Keratinocyte (primary cell): Measurements from ENCODE around the gene SCN8A. TPM values are rescaled to one million over a fixed set of nuclear protein-coding genes. Genes with fewer than 3 reads are reported as not detected.
A peak's percentile ranks its signal among the peaks of the same experiment; 100 is the strongest.

ENCODE experiments used
- DNase-seq: peaks from one replicate; pipeline ENCODE4 v3.0.0-alpha.2; 2011; ENCODE audit warnings: low read depth, missing footprints, low spot score
- FAIRE-seq: peaks from 2 replicates; lab custom pipeline; 2011; peaks lifted over from hg19 to GRCh38; lab: Jason Lieb, UNC
- H2AFZ ChIP-seq: 2 replicates; pipeline ENCODE4 v1.6.0; 2012; ENCODE audit warnings: low read length, control low read depth, inconsistent platforms; ENCODE audit not compliant: control insufficient read depth
- H3K27ac ChIP-seq: 2 replicates; pipeline ENCODE4 v1.5.1; 2011; ENCODE audit warnings: low read length; ENCODE audit not compliant: control insufficient read depth, insufficient read depth
- H3K27me3 ChIP-seq: 3 replicates; pipeline ENCODE4 v1.6.0; 2011; ENCODE audit warnings: low read length; ENCODE audit not compliant: control insufficient read depth, insufficient read depth; ENCODE audit errors: extremely low read depth
- H3K36me3 ChIP-seq, 2 experiments: 2 replicates in 1 of 2; 3 replicates in 1 of 2; pipeline ENCODE4 v1.5.1; 2011; ENCODE audit warnings: low read length in 2 of 2, mild to moderate bottlenecking in 1 of 2; ENCODE audit not compliant: control insufficient read depth in 2 of 2, insufficient read depth in 2 of 2; ENCODE audit errors: extremely low read depth in 1 of 2
- H3K4me1 ChIP-seq: 3 replicates; pipeline ENCODE4 v1.5.1; 2011; ENCODE audit warnings: low read length; ENCODE audit not compliant: control insufficient read depth, insufficient read depth; ENCODE audit errors: extremely low read depth
- H3K4me2 ChIP-seq: 3 replicates; pipeline ENCODE4 v1.6.0; 2011; ENCODE audit warnings: low read depth, low read length; ENCODE audit not compliant: control insufficient read depth, insufficient read depth; ENCODE audit errors: extremely low read depth
- H3K4me3 ChIP-seq, 3 experiments: fragments of 200-600 bp in 1 of 3; sonication (generic) in 1 of 3; 2 replicates in 2 of 3; 3 replicates in 1 of 3; pipeline ENCODE4 v1.5.1; 2011 to 2016; ENCODE audit warnings: low read length in 3 of 3, mild to moderate bottlenecking in 3 of 3, control low read depth in 2 of 3, inconsistent platforms in 1 of 3, low read depth in 1 of 3, mixed read lengths in 1 of 3, mixed run types in 1 of 3, moderate library complexity in 1 of 3; ENCODE audit not compliant: control insufficient read depth in 2 of 3, insufficient read depth in 2 of 3; ENCODE audit errors: extremely low read depth in 1 of 3
- H3K79me2 ChIP-seq: 2 replicates; pipeline ENCODE4 v1.6.0; 2012; ENCODE audit warnings: low read length; ENCODE audit not compliant: control insufficient read depth, insufficient read depth
- H3K9ac ChIP-seq: 3 replicates; pipeline ENCODE4 v1.6.0; 2011; ENCODE audit warnings: low read length; ENCODE audit not compliant: control insufficient read depth, insufficient read depth; ENCODE audit errors: extremely low read depth
- H3K9me1 ChIP-seq: 3 replicates; pipeline ENCODE4 v1.6.0; 2011; ENCODE audit warnings: low read length; ENCODE audit not compliant: control insufficient read depth, insufficient read depth; ENCODE audit errors: extremely low read depth
- H3K9me3 ChIP-seq: 2 replicates; pipeline ENCODE4 v1.5.1; 2012; ENCODE audit warnings: low read depth, low read length; ENCODE audit not compliant: control insufficient read depth
- H4K20me1 ChIP-seq: 3 replicates; pipeline ENCODE4 v1.6.0; 2011; ENCODE audit warnings: low read length; ENCODE audit not compliant: control insufficient read depth, insufficient read depth; ENCODE audit errors: extremely low read depth
- CTCF ChIP-seq, 3 experiments: IDR thresholded peaks in 1 of 3; conservative IDR thresholded peaks in 1 of 3; optimal IDR thresholded peaks in 1 of 3; 2 replicates in 2 of 3; 3 replicates in 1 of 3; pipeline versions ENCODE3 to v1.5.1; 2011; ENCODE audit warnings: low read length in 3 of 3, mild to moderate bottlenecking in 3 of 3, moderate library complexity in 2 of 3, control low read depth in 1 of 3, inconsistent platforms in 1 of 3; ENCODE audit not compliant: insufficient read depth in 2 of 3; ENCODE audit errors: extremely low read depth in 1 of 3
- EZH2 ChIP-seq: IDR thresholded peaks from one replicate; pipeline ENCODE4 v1.6.1; 2012; ENCODE audit warnings: inconsistent platforms, mild to moderate bottlenecking, low read length, moderate library complexity
- dilution Hi-C: fragments of 300-500 bp; cut with MboI; formaldehyde crosslinking; loops from one replicate; pipeline ENCODE4 v1.7.0; 2020; ENCODE audit warnings: low sequenced_read_pairs; ENCODE audit not compliant: extremely low pct_ligation_motif_present
- polyA plus RNA-seq, 5 experiments: library from polyadenylated mRNA; depleted of rRNA in 3 of 5; stranded (reverse) in 3 of 5; stranded (forward) in 1 of 5; unstranded in 1 of 5; fragments of >200 nt; gene quantifications; 1 replicate in 1 of 5; 2 replicates in 3 of 5; 3 replicates in 1 of 5; pipeline versions ENCODE4 v1.2.1 to v1.2.3, GENCODE V29; 2011 to 2012; ENCODE audit warnings: missing spikeins in 2 of 5, low read depth in 1 of 5, low replicate concordance in 1 of 5

The SCN8A gene
- polyA plus RNA-seq, 1 donor (not counting 4 experiments of a cell fraction or from before 2014, with no cell fraction given) = 1.1 TPM

- dilution Hi-C loops = no loop called here
- H3K9me1 ChIP-seq = no peaks in the 10 kb centered on the region
- no peaks in the 10 kb centered on the region for H4K20me1 ChIP-seq
- peak; percentile 86 for FAIRE-seq
- no peaks in the 10 kb centered on the region for H3K79me2 ChIP-seq
- H3K27ac ChIP-seq = no peak overlapping the region
- no peak overlapping the region for H3K4me3 ChIP-seq
- H2AFZ ChIP-seq = no peak overlapping the region
- peaks cover 33% of the 10 kb centered on the region for H3K4me1 ChIP-seq
- no peaks in the 10 kb centered on the region for H3K9me3 ChIP-seq
- H3K27me3 ChIP-seq = no peaks in the 10 kb centered on the region
- no peak for DNase-seq
- H3K9ac ChIP-seq = no peak overlapping the region
- no peak for TF ChIP-seq EZH2
- TF ChIP-seq CTCF (optimal IDR thresholded peaks at IDR 0.05 in 1 of 3, IDR thresholded peaks at IDR 0.05 in 1 of 3, conservative IDR thresholded peaks at IDR 0.05 in 1 of 3; ENCODE audit: extremely low read depth in 1 of 3, insufficient read depth in 2 of 3, low read length in 3 of 3) = no peak
- H3K4me2 ChIP-seq = no peak overlapping the region
- no peaks in the 10 kb centered on the region for H3K36me3 ChIP-seq
Observed at GRCh38 chr12:51631591-51631990, 40.6 kb downstream of the SCN8A start.

- Histone ChIP-seq H3K9me1 (no peaks in the 10 kb centered on the region), H3K27me3 (no peaks in the 10 kb centered on the region), H3K4me3 (no peak overlapping the region), H3K27ac (no peak overlapping the region), H3K79me2 (no peaks in the 10 kb centered on the region), H3K9me3 (no peaks in the 10 kb centered on the region), H3K36me3 (no peaks in the 10 kb centered on the region), H3K9ac (no peak overlapping the region), H3K4me1 (peaks cover 37% of the 10 kb centered on the region), H3K4me2 (no peak overlapping the region), H4K20me1 (no peaks in the 10 kb centered on the region), H2AFZ (no peak overlapping the region)
- dilution Hi-C loops = no loop called here
- DNase-seq (no peak), FAIRE-seq (peak; percentile 17)
- TF ChIP-seq CTCF (optimal IDR thresholded peaks at IDR 0.05 in 1 of 3, IDR thresholded peaks at IDR 0.05 in 1 of 3, conservative IDR thresholded peaks at IDR 0.05 in 1 of 3; ENCODE audit: extremely low read depth in 1 of 3, insufficient read depth in 2 of 3, low read length in 3 of 3) (no peak), EZH2 (no peak)
Observed at GRCh38 chr12:51632623-51633022, 41.6 kb downstream of the SCN8A start.
